ENCODE results near the gene SVEP1. TPM values are rescaled to one million over a fixed set of nuclear protein-coding genes. Genes with fewer than 3 reads are reported as not detected.

SVEP1 gene
- total RNA-seq, 1 donor from 2014 or later: 0.35 TPM

DNA sequence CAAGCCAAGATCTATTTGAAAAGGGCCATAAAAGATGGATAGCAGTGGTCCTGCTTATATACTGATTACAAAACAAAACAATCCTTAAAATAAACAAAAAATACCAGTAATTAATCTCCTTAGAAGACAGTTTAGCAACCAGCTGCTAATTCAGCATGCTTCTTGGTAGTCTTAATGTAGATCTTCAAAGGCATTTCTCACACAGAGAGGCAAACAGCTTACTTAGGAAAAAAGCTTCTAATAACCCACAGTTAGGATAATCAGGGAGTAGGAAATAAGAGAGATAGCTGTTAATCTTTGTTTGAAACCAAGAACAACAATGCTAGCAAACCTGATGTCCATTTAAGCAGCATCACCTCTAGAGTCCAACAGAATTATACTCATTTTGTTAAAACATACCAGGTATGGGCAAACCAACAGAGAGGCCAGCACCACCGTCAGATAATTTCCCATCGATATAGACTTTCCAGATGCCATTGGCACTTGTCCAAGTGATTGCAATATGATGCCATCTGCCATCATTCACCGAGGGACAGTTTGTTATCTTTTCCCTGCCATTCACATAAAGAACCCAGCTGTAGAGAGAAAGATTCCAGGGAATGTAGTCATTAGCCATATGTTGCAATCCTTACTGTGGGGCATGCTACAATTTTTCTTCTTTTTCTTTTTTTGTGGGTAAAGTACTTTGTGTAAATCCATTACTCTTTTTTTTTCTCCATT lies 136.2 kb downstream of the SVEP1 start:
- no peak overlapping the region for H3K4me3 ChIP-seq (ENCODE audit: low read depth, low read length)
- TF ChIP-seq, protein P1, sequence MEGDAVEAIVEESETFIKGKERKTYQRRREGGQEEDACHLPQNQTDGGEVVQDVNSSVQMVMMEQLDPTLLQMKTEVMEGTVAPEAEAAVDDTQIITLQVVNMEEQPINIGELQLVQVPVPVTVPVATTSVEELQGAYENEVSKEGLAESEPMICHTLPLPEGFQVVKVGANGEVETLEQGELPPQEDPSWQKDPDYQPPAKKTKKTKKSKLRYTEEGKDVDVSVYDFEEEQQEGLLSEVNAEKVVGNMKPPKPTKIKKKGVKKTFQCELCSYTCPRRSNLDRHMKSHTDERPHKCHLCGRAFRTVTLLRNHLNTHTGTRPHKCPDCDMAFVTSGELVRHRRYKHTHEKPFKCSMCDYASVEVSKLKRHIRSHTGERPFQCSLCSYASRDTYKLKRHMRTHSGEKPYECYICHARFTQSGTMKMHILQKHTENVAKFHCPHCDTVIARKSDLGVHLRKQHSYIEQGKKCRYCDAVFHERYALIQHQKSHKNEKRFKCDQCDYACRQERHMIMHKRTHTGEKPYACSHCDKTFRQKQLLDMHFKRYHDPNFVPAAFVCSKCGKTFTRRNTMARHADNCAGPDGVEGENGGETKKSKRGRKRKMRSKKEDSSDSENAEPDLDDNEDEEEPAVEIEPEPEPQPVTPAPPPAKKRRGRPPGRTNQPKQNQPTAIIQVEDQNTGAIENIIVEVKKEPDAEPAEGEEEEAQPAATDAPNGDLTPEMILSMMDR (conservative IDR thresholded peaks at IDR 0.05; ENCODE audit: low read depth, low read length): no peak
- DNase-seq (ENCODE audit: low read depth): no peak

DNA sequence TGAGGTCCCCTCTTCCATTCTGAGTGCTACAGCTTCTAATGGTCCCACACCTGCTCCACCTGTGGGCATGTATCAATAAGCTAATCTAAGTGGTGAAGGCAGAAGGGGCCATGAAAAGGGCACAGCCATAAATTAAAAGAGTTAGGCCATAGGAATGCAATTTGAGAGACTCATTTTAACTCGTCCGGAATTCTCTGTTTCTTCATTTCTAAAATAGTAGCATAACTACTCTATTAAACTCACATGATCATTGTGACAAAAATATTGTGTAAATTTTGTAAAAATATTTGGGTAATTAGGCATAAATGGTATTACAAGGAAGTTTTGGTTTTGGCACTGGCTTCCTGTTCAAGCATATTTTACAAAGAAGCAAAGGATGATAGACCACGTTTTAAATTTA lies 138.7 kb downstream of the SVEP1 start:
- DNase-seq (ENCODE audit: low read depth): no peak
- no peak overlapping the region for H3K4me3 ChIP-seq (ENCODE audit: low read depth, low read length)
- TF ChIP-seq, protein P1 (conservative IDR thresholded peaks at IDR 0.05; ENCODE audit: low read depth, low read length): no peak

DNA sequence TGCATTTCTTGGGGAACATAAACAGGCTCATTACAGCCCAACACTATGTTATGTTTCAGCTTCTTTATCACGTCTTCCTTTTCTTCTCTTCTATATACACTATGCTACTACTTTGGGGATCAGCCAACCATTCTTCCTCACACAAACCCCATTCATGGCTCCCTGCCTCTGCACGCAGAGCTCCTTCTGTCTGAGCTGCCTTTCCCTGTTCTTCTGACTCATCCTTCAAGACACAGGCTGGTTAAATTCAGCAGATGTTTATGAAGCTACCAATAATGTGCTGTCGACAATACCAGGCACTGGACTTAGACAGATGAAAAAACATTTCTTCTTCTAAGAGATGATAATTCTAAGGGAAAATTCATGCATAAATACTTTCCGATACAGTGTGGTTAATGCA lies 139.4 kb downstream of the SVEP1 start:
- no peak overlapping the region for H3K4me3 ChIP-seq (ENCODE audit: low read depth, low read length)
- TF ChIP-seq, protein P1 (conservative IDR thresholded peaks at IDR 0.05; ENCODE audit: low read depth, low read length): no peak
- no peak for DNase-seq (ENCODE audit: low read depth)

DNA sequence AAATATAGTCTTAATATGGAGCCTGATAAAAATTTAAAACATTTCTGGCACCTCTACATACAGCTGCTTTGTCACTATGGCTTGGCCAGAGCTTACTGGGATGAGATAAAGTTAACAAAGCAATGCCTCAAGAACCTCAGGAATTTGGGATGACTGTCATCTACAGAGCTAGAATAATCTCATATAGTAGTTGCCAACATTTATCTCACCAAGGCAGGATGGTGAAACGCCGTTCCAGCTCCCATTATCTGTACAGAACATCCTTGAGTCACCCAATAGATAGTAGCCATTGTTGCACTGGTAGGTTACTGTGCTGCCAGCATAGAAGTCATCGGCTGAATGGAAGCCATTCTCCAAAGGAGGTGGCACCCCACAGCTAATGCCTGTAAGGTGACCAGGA lies 147.3 kb downstream of the SVEP1 start:
- no peak for DNase-seq (ENCODE audit: low read depth)
- TF ChIP-seq, protein P1 (conservative IDR thresholded peaks at IDR 0.05; ENCODE audit: low read depth, low read length): no peak
- H3K4me3 ChIP-seq (ENCODE audit: low read depth, low read length): no peak overlapping the region

DNA sequence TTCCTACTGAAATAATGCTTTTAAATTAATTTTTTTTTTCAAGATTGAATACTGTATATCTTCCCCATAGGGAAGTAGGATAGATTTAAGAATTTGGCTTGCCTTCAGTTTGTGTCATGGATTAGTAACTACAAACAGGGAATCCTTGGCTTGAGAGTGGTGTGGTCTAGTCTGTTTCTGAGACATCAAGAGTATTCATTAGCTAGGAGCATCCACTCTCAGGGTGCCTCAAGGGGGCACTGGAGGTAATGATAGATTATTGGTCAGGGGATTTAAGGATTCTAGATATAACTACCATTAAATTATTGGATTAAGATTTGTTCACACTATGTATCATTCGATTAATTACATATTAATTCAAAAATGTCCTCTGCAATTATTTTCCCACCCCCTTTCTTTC lies 150.1 kb downstream of the SVEP1 start:
- TF ChIP-seq, protein P1 (conservative IDR thresholded peaks at IDR 0.05; ENCODE audit: low read depth, low read length): peak; percentile 36
- H3K4me3 ChIP-seq (ENCODE audit: low read depth, low read length): no peak overlapping the region
- no peak for DNase-seq (ENCODE audit: low read depth)

DNA sequence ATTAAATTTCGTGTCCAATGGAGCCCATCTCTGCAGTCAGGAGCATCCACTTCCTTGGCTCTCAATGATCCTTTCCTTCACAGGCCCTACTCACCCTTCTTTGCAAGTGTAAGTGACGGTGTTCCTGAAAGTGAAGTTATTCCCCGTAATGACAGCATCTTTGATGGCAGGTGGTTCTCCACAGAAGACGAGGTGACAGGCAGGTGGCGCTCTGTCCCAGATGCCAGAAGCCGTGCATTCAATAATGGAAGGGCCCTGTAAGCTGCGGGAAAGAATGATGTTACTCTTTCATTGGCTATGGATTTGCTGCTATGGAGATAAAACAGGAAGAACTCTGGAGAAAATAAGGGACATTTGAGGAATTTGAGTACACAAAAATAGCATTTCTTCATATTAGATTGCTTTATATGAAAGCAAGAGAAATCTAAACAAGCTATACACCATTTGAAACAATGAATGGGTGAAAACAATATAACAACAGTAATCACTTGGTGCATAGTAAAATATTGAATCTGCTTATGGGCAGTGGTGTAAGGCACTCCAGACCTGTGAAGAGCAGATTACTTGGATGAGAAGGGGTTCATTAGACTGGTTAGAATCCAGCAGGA lies 151.9 kb downstream of the SVEP1 start:
- TF ChIP-seq, protein P1 (conservative IDR thresholded peaks at IDR 0.05; ENCODE audit: low read depth, low read length): peak; percentile 77
- no peak overlapping the region for H3K4me3 ChIP-seq (ENCODE audit: low read depth, low read length)
- no peak for DNase-seq (ENCODE audit: low read depth)

All from epithelial cell of proximal tubule (primary cell).